GM12878 (cell line): ENCODE measurements around the gene CENPP.

Experiments
- ASH2L ChIP-seq: fragments of 300-600, 200-600 bp; sonication (generic); IDR thresholded peaks from 2 replicates; pipeline ENCODE4 v1.6.1; 2017; ENCODE audit warnings: low read depth, mild to moderate bottlenecking, borderline replicate concordance
- CTCF ChIP-seq, 3 experiments: IDR thresholded peaks in 2 of 3; conservative IDR thresholded peaks in 1 of 3; 2 replicates each; pipeline ENCODE4 v1.5.1; 2011; ENCODE audit warnings: low read depth in 3 of 3, low read length in 3 of 3, mild to moderate bottlenecking in 3 of 3, control low read depth in 2 of 3, moderate library complexity in 2 of 3, inconsistent platforms in 1 of 3, mixed read lengths in 1 of 3; ENCODE audit not compliant: control insufficient read depth in 2 of 3, insufficient read depth in 1 of 3; ENCODE audit errors: extremely low read depth in 1 of 3
- EP300 ChIP-seq, 2 experiments: fragments of 150-350 bp in 1 of 2; IDR thresholded peaks; 2 replicates each; pipeline ENCODE4 v1.6.1; 2011 to 2012; ENCODE audit warnings: low read depth in 2 of 2, low read length in 2 of 2, borderline replicate concordance in 1 of 2, improper control_type of control experiment in 1 of 2, inconsistent platforms in 1 of 2; ENCODE audit not compliant: control insufficient read depth in 1 of 2
- GABPA ChIP-seq: IDR thresholded peaks from 2 replicates; pipeline ENCODE4 v1.6.1; 2014; ENCODE audit warnings: antibody characterized with exemption, low read depth, mild to moderate bottlenecking, inconsistent platforms
- HCFC1 ChIP-seq: fragments of 150-350 bp; IDR thresholded peaks from 2 replicates; pipeline ENCODE4 v1.6.1; 2014; ENCODE audit warnings: low read length
- MEF2A ChIP-seq: IDR thresholded peaks from 2 replicates; pipeline ENCODE4 v1.6.1; 2011; ENCODE audit warnings: low read depth, mild to moderate bottlenecking, low read length, moderate library complexity; ENCODE audit not compliant: insufficient read depth
- NFIC ChIP-seq: IDR thresholded peaks from 2 replicates; pipeline ENCODE4 v1.6.1; 2012; ENCODE audit warnings: low read depth, mild to moderate bottlenecking, inconsistent platforms, low read length, moderate library complexity
- NFYB ChIP-seq: IDR thresholded peaks from 2 replicates; pipeline ENCODE4 v1.6.1; 2011; ENCODE audit warnings: low read depth, mild to moderate bottlenecking, low read length, improper control_type of control experiment, moderate library complexity; ENCODE audit not compliant: insufficient read depth
- NR2F1 ChIP-seq: fragments of 450-650 bp; conservative IDR thresholded peaks from 2 replicates; pipeline ENCODE4 v1.6.1; 2017; ENCODE audit warnings: mild to moderate bottlenecking
- PRDM15 ChIP-seq: fragments of 450-650 bp; formaldehyde crosslinking; IDR thresholded peaks from 2 replicates; pipeline ENCODE4 v1.4.0; 2020; ENCODE audit warnings: mild to moderate bottlenecking, moderate library complexity
- SUZ12 ChIP-seq: fragments of 200-600 bp; sonication (generic); IDR thresholded peaks from one replicate; pipeline ENCODE4 v1.6.1; 2018; ENCODE audit warnings: antibody characterized with exemption, mild to moderate bottlenecking; ENCODE audit not compliant: unreplicated experiment

GRCh38 chr9:92527832-92528521 lies 202.2 kb downstream of the CENPP start:
- TF ChIP-seq GABPA (no peak), ASH2L (no peak), NFYB (no peak), SUZ12 (no peak), HCFC1 (no peak), PRDM15 (CRISPR knock-in tag) (no peak), CTCF (IDR thresholded peaks at IDR 0.05 in 2 of 3, conservative IDR thresholded peaks at IDR 0.05 in 1 of 3; ENCODE audit: control insufficient read depth in 2 of 3, extremely low read depth in 1 of 3, insufficient read depth in 1 of 3, low read depth in 3 of 3, low read length in 3 of 3) (no peak), NFIC (no peak), NR2F1 (no peak), MEF2A (no peak), EP300 (IDR thresholded peaks at IDR 0.05; ENCODE audit: borderline replicate concordance in 1 of 2, control insufficient read depth in 1 of 2, low read depth in 2 of 2, low read length in 2 of 2) (no peak)
